ENCODE data around the gene KCNQ1. TPM values are rescaled to one million over a fixed set of nuclear protein-coding genes. Genes with fewer than 3 reads are reported as not detected.

Gene KCNQ1
- total and polyA plus RNA-seq, 2 donors (not counting 1 experiment from before 2014, with no cell fraction given), result 21.5 to 28.8 TPM

DNA sequence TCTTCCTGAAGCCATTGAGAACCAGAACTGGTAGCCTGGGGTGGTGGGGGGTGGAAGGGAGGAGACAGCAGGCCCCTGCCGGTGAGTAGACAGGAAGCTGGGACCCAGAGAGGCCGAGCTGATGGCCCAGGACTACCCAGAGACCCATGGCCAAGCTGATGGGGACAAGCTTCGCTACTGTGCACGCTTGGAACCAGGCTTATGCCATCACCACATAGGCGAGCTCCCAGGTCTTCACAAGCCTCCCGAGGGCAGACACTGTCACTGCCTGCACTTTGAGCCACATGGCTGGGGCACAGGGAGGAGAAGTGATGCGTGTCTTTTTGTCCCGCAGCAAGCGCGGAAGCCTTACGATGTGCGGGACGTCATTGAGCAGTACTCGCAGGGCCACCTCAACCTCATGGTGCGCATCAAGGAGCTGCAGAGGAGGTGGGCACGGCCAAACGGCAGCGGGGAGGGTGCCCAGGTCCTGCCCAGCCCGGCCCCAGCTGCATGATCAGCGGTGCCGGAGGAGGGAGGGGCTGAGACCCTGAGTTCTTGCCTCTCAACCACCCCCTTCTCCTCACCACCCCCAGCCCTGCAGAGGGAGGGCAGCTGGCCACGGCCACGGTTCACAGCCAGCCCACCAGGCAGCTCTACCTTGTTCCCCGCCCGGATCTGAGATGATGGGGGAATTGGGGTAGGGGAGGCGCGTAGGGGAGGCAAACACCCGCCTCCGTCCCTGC lies 331.0 kb downstream of the KCNQ1 start:
- no peaks in the 10 kb centered on the region for H3K4me1 ChIP-seq (ENCODE audit: control insufficient read depth in 2 of 2, insufficient read depth in 2 of 2, low read length in 2 of 2)
- no peaks in the 10 kb centered on the region for H3K79me2 ChIP-seq (ENCODE audit: control insufficient read depth, insufficient read depth, low read length)
- no peaks in the 10 kb centered on the region for H3K27me3 ChIP-seq (replicated peaks in 1 of 4; ENCODE audit: control extremely low read depth in 1 of 4, control insufficient read depth in 3 of 4, insufficient read depth in 4 of 4, low read length in 3 of 4)
- no peak for TF ChIP-seq CTCF (IDR thresholded peaks at IDR 0.05)
- TF ChIP-seq EZH2 (IDR thresholded peaks at IDR 0.05; ENCODE audit: borderline replicate concordance, insufficient read depth, low read depth, low read length, poor library complexity, severe bottlenecking), result no peak
- peaks cover 0 to 7% of the 10 kb centered on the region in 2 experiments for H3K36me3 ChIP-seq (replicated peaks in 1 of 2; ENCODE audit: control extremely low read depth in 1 of 2, control insufficient read depth in 1 of 2, extremely low read depth in 1 of 2, insufficient read depth in 2 of 2, low read length in 1 of 2)
- no peaks in the 10 kb centered on the region for H3K27me3 Mint-ChIP-seq
- intact Hi-C loops (cut with micrococcal nuclease), result no loop called here
- no peak for ATAC-seq (ENCODE audit: low read depth)
- H3K4me3 Mint-ChIP-seq, result no peak overlapping the region
- no peaks in the 10 kb centered on the region for H3K9me3 ChIP-seq (ENCODE audit: control extremely low read depth in 1 of 3, control insufficient read depth in 2 of 3, insufficient read depth in 1 of 3, low read length in 2 of 3)
- POLR2A ChIA-PET, result no interaction called here
- H3K4me1 Mint-ChIP-seq, result no peaks in the 10 kb centered on the region
- no peaks in the 10 kb centered on the region for H4K20me1 ChIP-seq (ENCODE audit: control insufficient read depth, insufficient read depth, low read length, poor library complexity, severe bottlenecking)
- H3K4me3 ChIP-seq (ENCODE audit: control extremely low read depth in 1 of 5, extremely low read depth in 1 of 5, insufficient read depth in 1 of 5, low read depth in 2 of 5, low read length in 4 of 5), result no peak overlapping the region
- H3K27ac ChIP-seq (ENCODE audit: low read length in 2 of 2), result no peak overlapping the region
- CTCF ChIA-PET, result interaction anchor here (0.8 kb wide), 1 partner anchor 26 kb away, joined by 3 read pairs; no protein-coding TSS in a partner anchor
- no peak overlapping the region for H3K9ac ChIP-seq (ENCODE audit: low read length)
- no peak for DNase-seq
- no peak overlapping the region for H2AFZ ChIP-seq (ENCODE audit: insufficient read depth, low read depth, low read length, poor library complexity, severe bottlenecking)
- no peak overlapping the region for H3K4me2 ChIP-seq (replicated peaks; ENCODE audit: low read depth, low read length, poor library complexity, severe bottlenecking)
- H3K9me3 Mint-ChIP-seq (ENCODE audit: insufficient read depth), result no peaks in the 10 kb centered on the region
- 87% methylated on average over 17 of the region's 29 CpGs for WGBS (ENCODE audit: insufficient coverage)
- no peak overlapping the region for H3K27ac Mint-ChIP-seq

DNA sequence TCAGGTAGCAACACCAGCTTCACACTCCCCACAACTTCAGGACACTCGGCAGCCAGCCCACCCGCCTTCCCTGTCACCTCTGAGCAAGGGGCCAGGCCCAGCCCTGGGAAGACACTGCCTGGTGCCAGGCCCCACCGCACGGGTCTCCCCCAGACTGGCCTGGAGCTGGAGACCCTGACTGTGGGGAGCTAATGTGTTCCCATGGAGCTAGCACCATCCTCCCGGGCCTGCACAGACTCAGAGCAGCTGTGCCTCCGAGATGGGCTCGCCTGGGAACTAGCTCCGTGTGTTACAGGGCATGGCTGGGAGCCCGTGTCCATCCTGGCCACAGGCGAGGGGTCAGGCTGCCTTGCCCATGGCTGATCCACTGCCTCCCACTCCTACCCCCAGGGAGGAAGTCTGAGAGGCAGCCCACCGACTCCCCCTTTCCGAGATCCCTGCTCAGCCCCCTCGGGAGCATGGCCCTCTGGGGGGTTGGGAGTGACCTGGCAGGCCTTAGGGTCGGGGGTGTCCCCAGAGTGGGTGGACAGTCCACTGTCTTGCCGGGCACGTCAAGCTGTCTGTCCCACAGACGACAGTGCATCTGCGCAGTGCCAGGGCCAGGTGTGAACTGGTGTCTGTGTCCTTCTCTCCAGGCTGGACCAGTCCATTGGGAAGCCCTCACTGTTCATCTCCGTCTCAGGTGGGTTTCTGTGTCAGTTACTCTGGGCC lies 331.7 kb downstream of the KCNQ1 start:
- no peak for DNase-seq
- no peaks in the 10 kb centered on the region for H3K4me1 ChIP-seq (ENCODE audit: control insufficient read depth in 2 of 2, insufficient read depth in 2 of 2, low read length in 2 of 2)
- H3K27ac ChIP-seq (ENCODE audit: low read length in 2 of 2), result no peak overlapping the region
- CTCF ChIA-PET, result no interaction called here
- H3K9ac ChIP-seq (ENCODE audit: low read length), result no peak overlapping the region
- no peaks in the 10 kb centered on the region for H3K27me3 ChIP-seq (replicated peaks in 1 of 4; ENCODE audit: control extremely low read depth in 1 of 4, control insufficient read depth in 3 of 4, insufficient read depth in 4 of 4, low read length in 3 of 4)
- H3K4me3 Mint-ChIP-seq, result no peak overlapping the region
- no peak overlapping the region for H3K4me2 ChIP-seq (replicated peaks; ENCODE audit: low read depth, low read length, poor library complexity, severe bottlenecking)
- ATAC-seq (ENCODE audit: low read depth), result no peak
- no peaks in the 10 kb centered on the region for H3K27me3 Mint-ChIP-seq
- WGBS (ENCODE audit: insufficient coverage), result 94% methylated on average over 19 of the region's 19 CpGs
- no peaks in the 10 kb centered on the region for H3K79me2 ChIP-seq (ENCODE audit: control insufficient read depth, insufficient read depth, low read length)
- peaks cover 4% of the 10 kb centered on the region for H3K4me1 Mint-ChIP-seq
- H3K27ac Mint-ChIP-seq, result no peak overlapping the region
- peaks cover 0 to 7% of the 10 kb centered on the region in 2 experiments for H3K36me3 ChIP-seq (replicated peaks in 1 of 2; ENCODE audit: control extremely low read depth in 1 of 2, control insufficient read depth in 1 of 2, extremely low read depth in 1 of 2, insufficient read depth in 2 of 2, low read length in 1 of 2)
- H4K20me1 ChIP-seq (ENCODE audit: control insufficient read depth, insufficient read depth, low read length, poor library complexity, severe bottlenecking), result no peaks in the 10 kb centered on the region
- TF ChIP-seq EZH2 (IDR thresholded peaks at IDR 0.05; ENCODE audit: borderline replicate concordance, insufficient read depth, low read depth, low read length, poor library complexity, severe bottlenecking), result no peak
- no peak for TF ChIP-seq CTCF (IDR thresholded peaks at IDR 0.05)
- H2AFZ ChIP-seq (ENCODE audit: insufficient read depth, low read depth, low read length, poor library complexity, severe bottlenecking), result no peak overlapping the region
- POLR2A ChIA-PET, result no interaction called here
- H3K9me3 Mint-ChIP-seq (ENCODE audit: insufficient read depth), result no peaks in the 10 kb centered on the region
- no peaks in the 10 kb centered on the region for H3K9me3 ChIP-seq (ENCODE audit: control extremely low read depth in 1 of 3, control insufficient read depth in 2 of 3, insufficient read depth in 1 of 3, low read length in 2 of 3)
- H3K4me3 ChIP-seq (ENCODE audit: control extremely low read depth in 1 of 5, extremely low read depth in 1 of 5, insufficient read depth in 1 of 5, low read depth in 2 of 5, low read length in 4 of 5), result no peak overlapping the region
- intact Hi-C loops (cut with micrococcal nuclease), result no loop called here

Measured in B cell (primary cell).